HG03066 (cell line): ENCODE results near the gene HMCES.
"Not testable (repeated sequence)": the region's sequence is repeated elsewhere in the genome, so short reads cannot be mapped to it uniquely, and the experiment has no call there.

Experiments
- ATAC-seq: cut with Tn5 transposase; IDR thresholded peaks from one replicate; pipeline ENCODE4 v1.9.1; 2021; ENCODE audit warnings: low read depth; ENCODE audit not compliant: unreplicated experiment

HMCES gene

DNA sequence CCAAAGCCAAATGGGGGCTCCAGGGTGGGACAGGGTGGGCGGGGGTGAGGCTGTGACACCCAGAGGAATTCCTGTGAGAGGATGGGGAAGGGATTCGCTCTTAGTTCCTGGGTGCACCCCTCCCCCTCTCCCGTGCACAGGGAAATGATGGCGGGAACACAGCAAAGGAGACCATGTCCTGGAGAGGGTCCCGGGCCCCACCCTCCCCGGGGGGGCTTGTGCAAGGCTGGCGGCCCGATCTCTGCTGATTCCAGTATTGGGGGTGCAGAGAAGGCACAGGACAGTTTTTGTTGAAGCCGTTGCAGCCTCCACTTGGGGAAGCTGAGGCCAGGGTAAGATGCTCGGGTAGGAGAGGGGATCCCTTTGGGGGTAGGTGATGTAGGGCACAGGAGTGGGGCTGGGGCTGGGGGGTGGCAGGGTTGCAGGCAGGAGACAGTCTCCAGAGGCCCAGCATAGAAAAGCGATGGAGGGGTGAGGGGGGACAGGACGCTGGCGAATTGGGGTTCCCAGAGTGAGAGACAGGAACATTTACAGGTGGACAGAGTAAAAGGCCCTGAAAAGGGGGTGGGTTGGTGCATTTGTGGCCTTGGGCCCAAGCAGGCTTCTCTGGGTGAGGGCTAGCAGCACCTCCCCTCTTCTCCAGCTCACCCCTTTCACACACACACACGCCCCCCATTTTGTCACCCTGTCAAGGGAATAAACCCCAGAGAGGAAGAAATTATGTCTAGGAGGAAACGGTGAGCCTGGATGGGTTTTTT lies 38.5 kb downstream of the HMCES start:
- ATAC-seq: no peak

DNA sequence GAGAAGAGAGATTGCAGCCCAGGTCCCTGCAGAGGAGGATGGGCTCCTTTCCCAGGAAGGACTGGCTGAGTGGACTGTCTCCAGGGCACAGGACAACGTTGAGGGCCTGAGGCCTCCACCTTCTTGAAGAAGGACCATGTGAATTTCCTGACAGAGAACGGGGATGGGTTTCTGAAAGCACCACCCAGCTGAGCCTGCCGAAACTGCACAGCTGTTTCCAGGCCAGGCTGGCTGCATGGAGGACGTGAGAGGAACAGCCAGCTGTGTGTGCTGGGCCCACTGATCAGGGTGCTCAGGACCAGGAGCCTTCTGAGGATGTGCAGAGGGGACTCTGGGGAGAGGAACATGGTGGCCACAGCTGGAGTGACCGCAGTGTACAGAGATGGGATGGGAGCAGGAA lies 39.2 kb downstream of the HMCES start:
- no peak for ATAC-seq

- ATAC-seq: no peak
These were observed 40.3 kb downstream of the HMCES start for GRCh38 chr3:129318921-129319320.

DNA sequence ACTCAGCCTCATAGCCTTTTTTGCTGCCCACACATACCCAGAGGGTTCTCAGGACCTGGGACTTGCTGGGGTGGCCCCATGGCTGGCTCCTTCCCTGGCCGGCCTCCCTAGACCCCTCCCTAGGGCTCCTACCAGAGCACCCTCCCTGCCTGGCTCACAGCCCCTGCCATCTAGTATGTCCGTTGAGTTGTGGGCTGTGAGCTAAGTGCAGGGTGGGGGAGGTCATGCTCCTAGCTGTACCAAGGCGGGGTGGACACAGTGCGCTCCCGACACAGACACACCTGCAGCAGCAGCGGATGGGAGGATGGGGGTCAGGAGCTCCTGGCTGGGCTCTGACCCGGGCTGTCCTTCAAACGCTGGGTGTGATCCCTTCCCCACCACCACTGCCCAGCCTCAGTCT lies 41.6 kb downstream of the HMCES start:
- no peak for ATAC-seq

GRCh38 chr3:129320825-129321487 lies 42.3 kb downstream of the HMCES start:
- ATAC-seq: no peak

GRCh38 chr3:129321887-129322286 lies 43.2 kb downstream of the HMCES start:
- no peak for ATAC-seq

DNA sequence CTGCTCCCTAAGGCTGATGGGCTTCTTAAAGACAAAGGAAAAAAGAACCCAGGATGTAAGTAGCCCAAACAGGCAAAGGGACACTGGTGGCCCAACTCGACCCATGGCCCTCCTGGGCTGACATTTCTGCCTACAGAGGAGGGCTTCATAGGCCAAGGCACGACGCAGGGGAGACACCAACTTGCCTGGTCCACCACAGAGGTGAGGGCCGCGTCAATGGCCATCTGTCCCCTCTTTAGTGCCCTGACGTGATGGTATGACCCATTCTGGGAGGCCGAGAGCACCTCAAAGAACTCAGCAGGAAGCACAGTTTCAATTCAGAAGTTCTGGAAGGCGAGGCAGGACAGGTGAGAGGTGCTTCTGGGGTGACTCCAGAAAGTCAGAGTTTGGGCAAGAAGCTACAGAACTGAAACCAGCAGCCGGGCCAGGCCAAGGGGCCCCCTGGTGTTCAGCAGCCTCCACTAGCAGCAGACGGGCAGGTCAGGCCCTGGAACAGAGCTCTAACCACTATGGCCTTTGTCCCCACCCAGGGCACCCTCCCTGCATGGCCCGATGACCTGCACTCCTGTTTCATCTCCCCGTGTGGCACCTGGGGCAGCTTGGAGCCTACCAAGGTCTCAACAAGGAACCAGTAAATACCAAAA lies 45.1 kb downstream of the HMCES start:
- no peak for ATAC-seq

GRCh38 chr3:129324855-129325254 lies 46.2 kb downstream of the HMCES start:
- no peak for ATAC-seq

- no peak for ATAC-seq
These were observed 46.7 kb downstream of the HMCES start for GRCh38 chr3:129325383-129325782.

DNA sequence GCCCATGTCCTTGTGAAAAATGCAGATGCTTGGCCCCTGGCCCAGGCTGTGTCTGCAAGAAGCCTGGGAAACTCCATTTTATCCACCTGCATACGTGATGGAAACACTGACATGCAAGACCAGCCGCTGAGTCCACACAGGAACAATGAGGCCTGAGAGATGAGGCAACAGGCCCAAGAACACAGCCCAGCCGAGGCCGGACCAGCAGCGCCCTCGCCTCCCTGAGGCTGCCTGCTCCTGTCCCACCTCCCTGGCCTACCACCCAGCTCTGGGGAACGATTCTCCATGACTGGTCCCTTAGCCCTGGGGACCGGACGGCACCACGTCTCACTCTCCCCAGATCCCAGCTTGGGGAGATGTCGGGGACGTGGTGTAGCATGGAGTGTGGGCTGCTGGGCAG lies 47.5 kb downstream of the HMCES start:
- ATAC-seq: no peak

DNA sequence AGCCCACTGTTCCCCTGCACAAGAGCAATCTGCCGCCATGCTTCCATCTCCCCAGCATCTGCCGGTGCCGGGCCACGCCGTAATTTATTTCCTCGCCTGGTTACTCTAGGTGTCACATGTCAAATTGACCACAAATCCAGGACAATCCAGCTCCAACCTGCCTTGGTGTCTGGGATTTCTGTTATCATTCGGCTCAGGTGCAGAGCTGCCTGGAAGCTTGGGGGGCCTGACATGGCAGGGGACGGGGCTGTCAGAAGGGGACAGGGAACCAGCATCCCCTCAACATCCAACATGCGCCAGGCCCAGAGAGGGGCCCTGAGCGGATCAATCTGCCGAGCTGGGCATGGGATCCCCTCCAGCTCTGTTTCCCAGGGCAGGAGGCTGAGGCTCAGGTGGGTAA lies 47.9 kb downstream of the HMCES start:
- ATAC-seq: no peak

DNA sequence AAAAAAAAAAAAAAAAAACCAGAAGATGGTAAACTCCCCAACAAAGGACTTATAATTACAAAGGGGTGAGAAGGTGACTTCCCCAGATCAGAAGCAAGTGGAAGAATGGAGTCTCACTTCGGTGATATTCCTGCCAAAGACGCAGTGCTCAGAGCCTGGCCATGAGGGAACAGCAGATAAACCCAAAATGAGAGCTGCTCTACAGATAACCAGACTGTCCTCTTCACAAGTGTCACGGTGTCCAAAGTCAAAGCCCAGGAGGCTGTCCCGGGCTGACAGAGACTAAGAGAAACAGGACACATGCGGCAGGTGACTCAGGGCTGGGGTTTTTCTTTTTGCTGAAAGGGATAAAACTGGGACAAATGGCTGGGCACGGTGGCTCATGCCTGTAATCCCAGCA lies 48.8 kb downstream of the HMCES start:
- ATAC-seq: no peak

DNA sequence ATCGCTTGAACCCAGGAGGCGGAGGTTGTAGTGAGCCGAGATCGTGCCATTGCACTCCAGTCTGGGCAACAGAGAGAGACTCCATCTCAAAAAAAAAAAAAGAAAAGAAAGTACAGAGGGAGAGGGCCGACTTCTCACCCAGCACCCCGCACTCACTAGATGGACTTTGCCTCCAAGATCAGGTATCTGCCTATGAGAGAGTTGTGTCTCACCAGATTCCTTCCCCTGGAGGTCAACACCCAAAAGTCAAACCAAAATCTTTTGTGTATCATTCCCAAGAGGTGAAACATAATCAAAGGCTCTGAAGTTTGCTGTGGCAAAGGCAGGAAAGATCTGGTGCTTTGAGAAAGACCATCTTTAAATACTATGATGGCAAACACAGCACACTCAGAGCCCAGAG lies 51.2 kb downstream of the HMCES start:
- ATAC-seq: no peak

GRCh38 chr3:129330409-129330808 lies 51.7 kb downstream of the HMCES start:
- no peak for ATAC-seq

GRCh38 chr3:129333891-129334290 lies 55.2 kb downstream of the HMCES start:
- no peak for ATAC-seq

DNA sequence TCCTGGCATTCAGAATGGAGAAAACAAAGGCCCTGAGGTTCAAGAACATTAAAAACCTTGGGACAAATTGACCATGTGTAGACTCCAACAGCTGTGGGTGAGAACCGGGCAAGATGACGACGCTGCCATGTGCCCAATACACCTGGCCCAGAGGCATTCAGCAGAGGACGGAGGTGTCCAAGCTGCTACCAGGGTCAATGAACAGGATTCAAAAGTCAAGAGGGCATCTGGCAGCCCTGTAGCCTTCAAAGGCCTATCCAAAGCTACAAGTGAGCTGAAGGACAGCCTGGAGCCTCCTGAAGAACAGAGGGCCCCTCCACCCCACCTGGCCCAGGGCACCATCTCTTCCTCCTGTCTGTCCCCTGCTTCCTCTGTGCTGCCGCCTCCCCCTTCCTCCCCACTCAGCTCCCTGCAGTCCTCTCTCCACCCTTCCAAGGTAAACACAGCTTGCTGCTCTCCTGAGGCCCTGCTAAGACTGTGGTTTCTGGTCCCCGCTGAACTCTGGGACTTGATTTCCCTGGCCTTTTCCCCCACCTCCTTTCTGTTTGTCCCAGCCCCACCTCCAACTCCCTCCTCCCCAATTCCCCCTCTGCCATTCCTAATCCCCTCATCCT lies 57.5 kb downstream of the HMCES start:
- ATAC-seq: no peak

DNA sequence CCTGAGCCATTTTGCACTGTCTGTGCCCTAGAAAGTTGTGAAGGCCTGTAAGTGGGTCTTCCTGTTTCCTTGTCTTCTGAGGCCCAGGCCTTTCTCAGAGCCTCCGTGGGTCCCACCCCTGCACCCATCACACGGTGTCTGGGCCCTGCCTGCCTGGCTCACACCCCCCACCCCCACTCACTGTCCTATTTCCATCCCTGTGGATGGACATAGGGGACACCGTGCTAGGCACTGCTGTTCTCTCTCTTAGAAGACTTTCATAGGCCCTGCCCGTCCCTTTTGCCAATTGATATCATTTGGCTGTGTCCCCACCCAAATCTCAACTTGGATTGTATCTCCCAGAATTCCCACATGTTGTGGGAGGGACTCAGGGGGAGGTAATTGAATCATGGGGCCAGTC lies 59.0 kb downstream of the HMCES start:
- not testable (repeated sequence) for ATAC-seq

DNA sequence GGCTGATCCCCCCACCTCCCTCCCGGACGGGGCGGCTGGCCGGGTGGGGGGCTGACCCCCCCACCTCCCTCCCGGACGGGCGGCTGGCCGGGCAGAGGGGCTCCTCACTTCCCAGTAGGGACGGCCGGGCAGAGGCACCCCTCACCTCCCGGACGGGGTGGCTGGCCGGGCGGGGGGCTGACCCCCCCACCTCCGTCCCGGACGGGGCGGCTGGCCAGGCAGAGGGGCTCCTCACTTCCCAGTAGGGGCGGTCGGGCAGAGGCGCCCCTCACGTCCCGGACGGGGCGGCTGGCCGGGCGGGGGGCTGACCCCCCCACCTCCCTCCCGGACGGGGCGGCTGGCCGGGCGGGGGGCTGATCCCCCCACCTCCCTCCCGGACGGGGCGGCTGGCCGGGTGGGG lies 60.5 kb downstream of the HMCES start:
- ATAC-seq: not testable (repeated sequence)

DNA sequence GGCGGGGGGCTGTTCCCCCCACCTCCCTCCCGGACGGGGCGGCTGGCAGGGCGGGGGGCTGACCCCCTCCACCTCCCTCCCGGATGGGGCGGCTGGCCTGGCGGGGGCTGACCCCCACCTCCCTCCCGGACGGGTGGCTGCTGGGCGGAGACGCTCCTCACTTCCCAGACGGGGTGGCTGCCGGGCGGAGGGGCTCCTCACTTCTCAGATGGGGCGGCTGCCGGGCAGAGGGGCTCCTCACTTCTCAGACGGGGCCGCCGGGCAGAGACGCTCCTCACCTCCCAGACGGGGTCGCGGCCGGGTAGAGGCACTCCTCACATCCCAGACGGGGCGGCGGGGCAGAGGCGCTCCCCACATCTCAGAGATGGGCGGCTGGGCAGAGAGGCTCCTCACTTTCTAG lies 61.2 kb downstream of the HMCES start:
- not testable (repeated sequence) for ATAC-seq

- no peak for ATAC-seq
These were observed 62.9 kb downstream of the HMCES start for GRCh38 chr3:129341331-129342141.
